A673 (cell line): ENCODE measurements around the gene TGM4.

Source experiments
- CTCF ChIP-seq: fragments of 300-800, 200-600 bp; sonication (generic); conservative IDR thresholded peaks from 2 replicates; pipeline ENCODE4 v1.5.1; 2017; ENCODE audit warnings: low read depth, mild to moderate bottlenecking, antibody characterized with exemption, low read length, moderate library complexity, mixed read lengths
- EZH2 ChIP-seq: fragments of 200-600 bp; sonication (generic); IDR thresholded peaks from 2 replicates; pipeline ENCODE4 v1.6.1; 2017; ENCODE audit warnings: borderline replicate concordance, low read depth, mild to moderate bottlenecking, mixed read lengths, antibody characterized with exemption, low read length; ENCODE audit not compliant: poor library complexity, severe bottlenecking

DNA sequence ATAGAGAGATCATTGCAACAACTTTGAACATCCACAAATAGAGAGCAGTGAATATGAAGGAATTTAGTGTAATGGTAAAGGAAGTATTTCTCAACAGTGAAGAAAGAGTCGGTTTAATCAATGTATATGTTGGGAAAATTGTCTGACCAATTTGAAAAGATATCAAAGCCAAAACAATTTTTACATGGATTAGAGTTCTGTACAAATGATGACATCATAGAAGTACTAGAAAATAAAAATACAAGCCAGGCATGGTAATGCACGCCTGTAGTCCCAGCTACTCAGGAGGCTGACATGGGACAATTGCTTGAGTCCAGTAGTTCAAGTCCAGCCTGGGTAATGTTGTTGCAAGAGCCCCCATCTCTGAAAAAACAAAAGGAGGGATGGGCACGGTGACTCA, 38.7 kb upstream of the TGM4 start:
- no peak for TF ChIP-seq CTCF
- TF ChIP-seq EZH2, result no peak
